ENCODE results near the gene ASB18.

The ASB18 gene

DNA sequence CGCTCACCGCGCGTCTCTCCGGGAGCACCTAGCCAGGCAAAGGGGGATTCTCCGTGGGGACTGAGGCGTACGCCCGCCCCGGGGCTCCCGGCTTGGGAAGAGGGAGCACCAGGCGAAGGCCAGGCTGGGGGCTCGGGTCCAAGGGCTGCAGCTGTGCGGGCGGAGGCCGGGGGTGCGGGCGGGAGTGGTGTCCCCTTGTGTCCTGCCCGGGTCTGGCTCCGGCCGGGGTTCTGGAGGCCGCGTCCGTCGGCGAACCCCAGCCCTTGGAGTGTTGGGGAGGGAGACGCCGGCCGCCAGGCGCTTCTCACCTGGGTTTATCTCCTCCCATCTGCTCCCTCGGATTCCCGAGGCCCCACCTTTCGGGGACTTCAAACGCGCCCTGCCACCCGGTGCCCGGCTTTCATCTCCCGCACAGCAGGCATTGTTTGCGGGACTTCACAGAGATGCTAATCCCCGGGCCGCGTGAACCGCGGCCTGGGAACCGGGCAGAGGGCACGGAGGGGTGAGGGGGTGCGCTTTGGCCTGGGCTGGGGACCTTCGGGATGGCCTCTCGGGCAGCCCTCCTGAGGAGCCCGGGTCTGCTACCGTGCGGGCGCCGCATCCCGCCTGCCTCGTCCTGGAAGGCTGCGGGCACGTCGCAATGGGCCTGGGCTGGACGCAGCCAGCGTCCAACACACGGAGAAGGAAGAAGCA, 91.0 kb downstream of the ASB18 start:
- no peak for DNase-seq
- peak overlapping the region; percentile 66 for H3K4me3 Mint-ChIP-seq
- H3K27me3 Mint-ChIP-seq (ENCODE audit: low read depth, poor library complexity) = peaks cover 70% of the 10 kb centered on the region

DNA sequence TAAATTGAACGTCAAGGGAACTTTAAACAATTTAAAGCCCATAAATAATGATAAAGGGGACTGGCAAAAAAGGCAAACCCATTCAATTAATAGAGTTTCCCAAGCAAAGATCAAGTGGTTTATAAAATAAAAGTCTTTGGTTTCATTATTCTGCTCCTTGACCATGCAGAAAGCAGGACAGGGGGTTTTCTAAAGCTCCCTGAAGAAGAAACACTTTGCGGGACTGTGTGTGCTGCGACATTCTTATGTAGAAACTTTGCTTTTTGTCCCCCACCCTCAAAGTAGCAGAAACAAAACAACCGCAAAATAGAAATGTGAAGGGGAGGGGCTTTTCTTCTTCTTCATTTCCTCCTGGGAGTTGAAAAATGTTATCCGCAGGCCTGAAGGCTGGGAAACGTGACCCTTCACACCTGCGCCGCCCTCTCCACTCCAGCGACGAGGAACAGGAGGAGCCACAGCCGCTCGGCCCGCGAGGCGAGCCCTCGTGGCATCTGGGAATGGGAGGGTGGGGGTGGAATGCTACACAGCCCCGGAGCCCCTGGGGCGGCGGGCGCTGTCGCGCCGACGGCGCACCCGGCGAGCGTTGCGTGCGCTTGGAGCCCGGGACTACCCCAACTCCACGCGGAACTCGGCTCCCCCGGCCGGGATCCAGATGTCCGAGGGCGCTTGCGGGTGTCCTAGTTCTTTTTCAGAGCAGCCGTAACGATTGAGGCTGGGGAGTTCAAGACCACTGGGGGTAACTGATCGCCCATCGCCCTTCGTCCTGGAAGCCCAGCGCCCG, 91.8 kb downstream of the ASB18 start:
- DNase-seq = no peak
- Mint-ChIP-seq H3K9me3 (no peaks in the 10 kb centered on the region), H3K27me3 (ENCODE audit: low read depth, poor library complexity) (peaks cover 70% of the 10 kb centered on the region)

More for the DNA sequence above, 91.0 kb downstream of the ASB18 start:
- TF ChIP-seq, protein P1, sequence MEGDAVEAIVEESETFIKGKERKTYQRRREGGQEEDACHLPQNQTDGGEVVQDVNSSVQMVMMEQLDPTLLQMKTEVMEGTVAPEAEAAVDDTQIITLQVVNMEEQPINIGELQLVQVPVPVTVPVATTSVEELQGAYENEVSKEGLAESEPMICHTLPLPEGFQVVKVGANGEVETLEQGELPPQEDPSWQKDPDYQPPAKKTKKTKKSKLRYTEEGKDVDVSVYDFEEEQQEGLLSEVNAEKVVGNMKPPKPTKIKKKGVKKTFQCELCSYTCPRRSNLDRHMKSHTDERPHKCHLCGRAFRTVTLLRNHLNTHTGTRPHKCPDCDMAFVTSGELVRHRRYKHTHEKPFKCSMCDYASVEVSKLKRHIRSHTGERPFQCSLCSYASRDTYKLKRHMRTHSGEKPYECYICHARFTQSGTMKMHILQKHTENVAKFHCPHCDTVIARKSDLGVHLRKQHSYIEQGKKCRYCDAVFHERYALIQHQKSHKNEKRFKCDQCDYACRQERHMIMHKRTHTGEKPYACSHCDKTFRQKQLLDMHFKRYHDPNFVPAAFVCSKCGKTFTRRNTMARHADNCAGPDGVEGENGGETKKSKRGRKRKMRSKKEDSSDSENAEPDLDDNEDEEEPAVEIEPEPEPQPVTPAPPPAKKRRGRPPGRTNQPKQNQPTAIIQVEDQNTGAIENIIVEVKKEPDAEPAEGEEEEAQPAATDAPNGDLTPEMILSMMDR (IDR thresholded peaks at IDR 0.05) = no peak
- H3K4me1 Mint-ChIP-seq = peaks cover 63% of the 10 kb centered on the region
- H3K36me3 Mint-ChIP-seq (ENCODE audit: low read depth) = no peaks in the 10 kb centered on the region
- no peak overlapping the region for H3K27ac Mint-ChIP-seq
- H3K9me3 Mint-ChIP-seq = no peaks in the 10 kb centered on the region

DNA sequence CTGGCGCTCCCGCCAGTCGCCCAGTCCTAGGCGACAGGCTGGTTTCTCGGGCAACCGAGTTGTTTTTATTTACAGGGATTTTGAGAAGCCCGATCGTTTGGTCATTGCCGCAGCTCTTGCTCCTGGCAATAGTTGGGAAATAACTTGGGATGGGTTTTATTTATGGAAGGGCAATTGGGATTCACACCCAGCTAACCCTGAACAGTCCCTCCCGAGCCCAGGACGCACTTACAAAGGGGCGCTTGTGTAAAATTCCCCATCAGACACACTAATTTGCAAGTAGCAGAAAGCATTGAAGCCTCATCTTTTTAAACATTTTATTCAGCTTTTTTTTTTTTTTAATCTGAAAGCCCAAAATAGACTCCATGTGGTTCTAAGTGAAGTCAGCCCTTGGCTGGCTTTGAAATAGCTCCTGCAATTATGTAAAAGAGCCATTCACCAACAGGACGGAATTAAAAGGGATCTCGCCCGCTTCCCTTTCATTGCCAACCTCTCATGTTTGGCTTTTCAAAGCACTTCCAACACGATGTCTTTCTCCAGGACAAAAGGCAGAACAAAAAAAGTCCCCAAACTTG, 92.4 kb downstream of the ASB18 start:
- H3K9me3 Mint-ChIP-seq = no peaks in the 10 kb centered on the region
- H3K4me3 Mint-ChIP-seq = peak overlapping the region; percentile 68
- TF ChIP-seq, protein P1 (IDR thresholded peaks at IDR 0.05) = no peak
- H3K27me3 Mint-ChIP-seq (ENCODE audit: low read depth, poor library complexity) = peaks cover 70% of the 10 kb centered on the region
- H3K36me3 Mint-ChIP-seq (ENCODE audit: low read depth) = no peaks in the 10 kb centered on the region
- no peak for DNase-seq
- no peak overlapping the region for H3K27ac Mint-ChIP-seq
- H3K4me1 Mint-ChIP-seq = peaks cover 65% of the 10 kb centered on the region

More for the DNA sequence above, 91.8 kb downstream of the ASB18 start:
- Mint-ChIP-seq H3K27ac (no peak overlapping the region), H3K4me3 (peak overlapping the region; percentile 68), H3K36me3 (ENCODE audit: low read depth) (no peaks in the 10 kb centered on the region), H3K4me1 (peaks cover 63% of the 10 kb centered on the region)
- TF ChIP-seq, protein P1 (IDR thresholded peaks at IDR 0.05) = no peak

DNA sequence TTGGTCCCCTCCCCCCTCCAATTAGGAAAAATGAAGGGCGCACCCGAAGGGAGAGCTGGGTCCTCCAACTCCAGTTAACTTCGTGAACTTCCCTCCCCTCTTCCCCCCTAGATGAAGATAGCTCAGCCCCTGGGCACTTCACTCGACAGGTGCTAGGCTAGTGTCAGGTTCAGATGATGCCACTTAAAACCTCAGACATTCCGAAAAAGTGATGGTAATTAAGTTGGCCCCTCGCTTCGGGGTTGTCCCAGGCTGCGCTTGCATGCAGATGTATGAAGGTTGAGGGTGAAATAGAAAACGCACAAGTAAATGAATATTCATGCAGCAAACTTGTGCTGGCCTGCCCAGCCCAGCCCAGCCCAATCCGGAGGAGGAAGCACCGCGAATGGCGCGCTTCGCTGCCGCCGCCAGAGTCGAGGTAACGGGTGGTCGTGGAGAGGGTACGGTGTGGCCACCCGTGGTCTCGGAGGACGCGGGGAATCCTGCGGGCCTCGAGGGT, 93.0 kb downstream of the ASB18 start:
- Mint-ChIP-seq H3K4me1 (peaks cover 71% of the 10 kb centered on the region), H3K27ac (no peak overlapping the region), H3K4me3 (peak overlapping the region; percentile 70), H3K9me3 (no peaks in the 10 kb centered on the region), H3K27me3 (ENCODE audit: low read depth, poor library complexity) (peaks cover 74% of the 10 kb centered on the region), H3K36me3 (ENCODE audit: low read depth) (no peaks in the 10 kb centered on the region)
- TF ChIP-seq, protein P1 (IDR thresholded peaks at IDR 0.05) = no peak
- no peak for DNase-seq

DNA sequence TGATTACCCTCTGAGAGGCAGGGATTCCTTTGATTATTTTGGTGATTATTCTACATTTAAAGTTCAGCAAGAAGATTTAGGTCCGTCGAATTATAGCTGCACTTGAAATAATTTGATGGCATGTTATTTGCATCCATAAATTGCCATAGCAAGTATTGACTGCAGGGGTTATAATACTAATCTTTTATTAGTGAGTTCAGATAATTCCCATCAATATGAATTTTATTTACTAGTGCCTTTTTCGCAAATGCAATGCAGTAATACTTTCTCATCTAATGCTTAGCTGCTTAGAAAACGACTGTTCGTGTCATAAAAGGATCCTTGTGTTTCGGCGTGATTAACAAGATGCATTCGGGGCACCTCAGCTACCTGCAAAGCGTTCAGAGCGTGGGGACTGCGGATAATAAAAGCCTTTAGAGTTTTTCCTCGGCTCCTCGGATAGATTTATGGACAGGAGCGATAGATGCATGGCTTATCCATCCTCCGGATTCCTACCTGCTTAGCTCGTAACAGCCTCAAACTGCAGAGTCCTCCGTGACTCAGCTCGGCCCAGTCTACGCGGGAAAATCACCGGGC, 93.5 kb downstream of the ASB18 start:
- no peak for DNase-seq
- Mint-ChIP-seq H3K36me3 (ENCODE audit: low read depth) (no peaks in the 10 kb centered on the region), H3K4me3 (peak overlapping the region; percentile 70), H3K27ac (no peak overlapping the region), H3K27me3 (ENCODE audit: low read depth, poor library complexity) (peaks cover 77% of the 10 kb centered on the region), H3K9me3 (no peaks in the 10 kb centered on the region), H3K4me1 (peaks cover 71% of the 10 kb centered on the region)
- TF ChIP-seq, protein P1 (IDR thresholded peaks at IDR 0.05) = no peak
